GM19328 (cell line): Measurements from ENCODE around the gene PHF13.
"Not testable (repeated sequence)": the region's sequence is repeated elsewhere in the genome, so short reads cannot be mapped to it uniquely, and the experiment has no call there.

Experiments
- ATAC-seq: cut with Tn5 transposase; IDR thresholded peaks from one replicate; pipeline ENCODE4 v1.9.1; 2021; ENCODE audit warnings: mild to moderate bottlenecking, moderate library complexity; ENCODE audit not compliant: unreplicated experiment

Gene PHF13

GRCh38 chr1:6586404-6586816 lies 27.1 kb upstream of the PHF13 start:
- ATAC-seq = no peak

- ATAC-seq = no peak
Measured at GRCh38 chr1:6587261-6588005, 26.1 kb upstream of the PHF13 start.

GRCh38 chr1:6588128-6588892 lies 25.2 kb upstream of the PHF13 start:
- no peak for ATAC-seq

GRCh38 chr1:6588893-6589520 lies 24.5 kb upstream of the PHF13 start:
- ATAC-seq = no peak

GRCh38 chr1:6590046-6590445 lies 23.5 kb upstream of the PHF13 start:
- ATAC-seq = no peak

GRCh38 chr1:6591222-6591621 lies 22.3 kb upstream of the PHF13 start:
- ATAC-seq = no peak

- ATAC-seq = no peak
Measured at GRCh38 chr1:6591644-6592043, 21.9 kb upstream of the PHF13 start.

GRCh38 chr1:6592441-6592840 lies 21.1 kb upstream of the PHF13 start:
- ATAC-seq = no peak

GRCh38 chr1:6592865-6593593 lies 20.5 kb upstream of the PHF13 start:
- ATAC-seq = no peak

GRCh38 chr1:6593810-6594209 lies 19.7 kb upstream of the PHF13 start:
- no peak for ATAC-seq

- no peak for ATAC-seq
Measured at GRCh38 chr1:6594977-6595740, 18.4 kb upstream of the PHF13 start.

GRCh38 chr1:6596351-6596750 lies 17.2 kb upstream of the PHF13 start:
- ATAC-seq = no peak

- no peak for ATAC-seq
Measured at GRCh38 chr1:6596886-6597776, 16.4 kb upstream of the PHF13 start.

GRCh38 chr1:6597777-6598131 lies 15.8 kb upstream of the PHF13 start:
- no peak for ATAC-seq

- no peak for ATAC-seq
Measured at GRCh38 chr1:6599141-6599975, 14.2 kb upstream of the PHF13 start.

GRCh38 chr1:6599991-6600390 lies 13.5 kb upstream of the PHF13 start:
- not testable (repeated sequence) for ATAC-seq

GRCh38 chr1:6600410-6601048 lies 13.0 kb upstream of the PHF13 start:
- ATAC-seq = no peak
